Tibial nerve (tissue), 3 donors: ENCODE results near the gene ABI3BP.

ENCODE experiments used
- CTCF ChIP-seq, 5 experiments: fragments of 200-600 bp in 3 of 5; fragments of 450-650 bp in 2 of 5; sonication (generic) in 3 of 5; IDR thresholded peaks; one replicate each; pipeline ENCODE4 v1.5.1; 2016 to 2019; ENCODE audit warnings: antibody characterized with exemption in 5 of 5, mild to moderate bottlenecking in 3 of 5, moderate library complexity in 2 of 5
- POLR2A ChIP-seq, 2 donors: fragments of 450-650 bp; IDR thresholded peaks; one replicate each; pipeline ENCODE4 v1.6.1; 2017; ENCODE audit warnings: antibody characterized with exemption in 2 of 2, mild to moderate bottlenecking in 2 of 2, moderate library complexity in 2 of 2

GRCh38 chr3:100932491-100932890, 60.7 kb downstream of the ABI3BP start:
- TF ChIP-seq CTCF (IDR thresholded peaks at IDR 0.05), result no peak
- no peak for TF ChIP-seq POLR2A (IDR thresholded peaks at IDR 0.05)
